ENCODE data around the gene FTCDNL1. TPM values are rescaled to one million over a fixed set of nuclear protein-coding genes. Genes with fewer than 3 reads are reported as not detected.

The FTCDNL1 gene
- total and polyA plus RNA-seq, 2 of the 13 experiments (the other 11 are each of a cell fraction or from before 2014, with no cell fraction given): 0.98 to 1.4 TPM

GRCh38 chr2:199738727-199739412, 112.1 kb downstream of the FTCDNL1 start (continued):
- TF ChIP-seq ZNF646 (CRISPR knock-in tag; IDR thresholded peaks at IDR 0.05) (no peak), ZNF619 (CRISPR knock-in tag; IDR thresholded peaks at IDR 0.05) (no peak), ZGPAT (CRISPR knock-in tag; IDR thresholded peaks at IDR 0.05) (peak; percentile 76), KDM5B (CRISPR knock-in tag; IDR thresholded peaks at IDR 0.05; ENCODE audit: borderline replicate concordance) (no peak), PCBP1 (IDR thresholded peaks at IDR 0.05; ENCODE audit: borderline replicate concordance, low read depth, low read length) (no peak), THAP9 (CRISPR knock-in tag; IDR thresholded peaks at IDR 0.05; ENCODE audit: borderline replicate concordance) (no peak), U2AF2 (IDR thresholded peaks at IDR 0.05; ENCODE audit: low read depth, low read length) (no peak), RBAK (CRISPR knock-in tag; IDR thresholded peaks at IDR 0.05) (no peak), CAMTA2 (CRISPR knock-in tag; IDR thresholded peaks at IDR 0.05; ENCODE audit: borderline replicate concordance) (no peak), ZNF292 (CRISPR knock-in tag; IDR thresholded peaks at IDR 0.05; ENCODE audit: borderline replicate concordance, low read depth) (peak; percentile 56; the same call in 1 of the 2 replicates), CEBPG (CRISPR knock-in tag; IDR thresholded peaks at IDR 0.05) (peak; percentile 99), ZNF839 (CRISPR knock-in tag; IDR thresholded peaks at IDR 0.05; ENCODE audit: borderline replicate concordance) (no peak), ZNF572 (CRISPR knock-in tag; IDR thresholded peaks at IDR 0.05) (no peak), DBP (CRISPR knock-in tag; IDR thresholded peaks at IDR 0.05; ENCODE audit: not compliant biosample characterization) (no peak), AHR (CRISPR knock-in tag; IDR thresholded peaks at IDR 0.05) (no peak)
